ENCODE measurements around the gene NEDD9.
A peak's percentile ranks its signal among the peaks of the same experiment; 100 is the strongest.

The NEDD9 gene

DNA sequence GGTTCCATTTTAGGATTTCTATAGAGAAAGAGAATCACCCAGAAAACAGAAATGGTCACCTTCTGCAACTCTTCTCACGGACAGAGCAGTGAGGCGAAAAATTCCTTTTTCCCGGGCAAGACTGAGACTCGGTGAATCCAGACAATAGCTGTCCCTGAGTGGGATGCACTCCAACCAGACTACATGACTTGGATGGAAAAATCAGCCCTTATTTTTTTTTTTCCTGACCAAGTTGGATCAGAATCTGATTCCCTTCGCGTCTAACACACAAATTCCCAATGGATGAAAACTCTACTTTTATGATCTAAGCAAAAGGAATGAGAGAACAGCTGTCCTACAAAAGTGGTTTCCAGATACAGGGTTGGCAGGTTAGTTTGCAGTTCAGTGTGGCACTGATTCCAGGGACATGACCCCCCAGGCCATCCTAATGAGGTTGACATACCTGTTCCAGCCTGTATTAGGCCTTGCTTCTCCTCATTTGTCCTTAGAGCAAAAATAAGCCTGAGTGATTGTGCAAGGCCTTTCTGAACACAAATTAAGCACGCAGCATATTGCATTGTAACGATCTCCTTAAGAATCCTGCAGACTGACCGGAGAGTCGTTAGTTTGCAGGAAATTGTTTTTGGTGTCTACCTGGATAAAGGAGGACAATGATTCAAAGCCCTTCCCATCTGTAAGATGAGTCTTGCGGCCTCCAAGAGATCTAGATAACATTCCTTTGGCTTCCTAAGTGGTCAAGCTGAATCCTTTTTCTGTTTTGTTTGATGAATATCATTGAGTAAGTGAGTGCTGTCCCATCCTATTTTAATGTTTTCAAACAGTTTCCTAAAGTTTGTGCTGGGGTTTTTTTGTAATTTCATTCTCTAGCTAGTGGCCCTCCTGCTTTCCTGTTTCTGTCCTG lies 1.5 kb upstream of the NEDD9 start:
- no peak for DNase-seq

DNA sequence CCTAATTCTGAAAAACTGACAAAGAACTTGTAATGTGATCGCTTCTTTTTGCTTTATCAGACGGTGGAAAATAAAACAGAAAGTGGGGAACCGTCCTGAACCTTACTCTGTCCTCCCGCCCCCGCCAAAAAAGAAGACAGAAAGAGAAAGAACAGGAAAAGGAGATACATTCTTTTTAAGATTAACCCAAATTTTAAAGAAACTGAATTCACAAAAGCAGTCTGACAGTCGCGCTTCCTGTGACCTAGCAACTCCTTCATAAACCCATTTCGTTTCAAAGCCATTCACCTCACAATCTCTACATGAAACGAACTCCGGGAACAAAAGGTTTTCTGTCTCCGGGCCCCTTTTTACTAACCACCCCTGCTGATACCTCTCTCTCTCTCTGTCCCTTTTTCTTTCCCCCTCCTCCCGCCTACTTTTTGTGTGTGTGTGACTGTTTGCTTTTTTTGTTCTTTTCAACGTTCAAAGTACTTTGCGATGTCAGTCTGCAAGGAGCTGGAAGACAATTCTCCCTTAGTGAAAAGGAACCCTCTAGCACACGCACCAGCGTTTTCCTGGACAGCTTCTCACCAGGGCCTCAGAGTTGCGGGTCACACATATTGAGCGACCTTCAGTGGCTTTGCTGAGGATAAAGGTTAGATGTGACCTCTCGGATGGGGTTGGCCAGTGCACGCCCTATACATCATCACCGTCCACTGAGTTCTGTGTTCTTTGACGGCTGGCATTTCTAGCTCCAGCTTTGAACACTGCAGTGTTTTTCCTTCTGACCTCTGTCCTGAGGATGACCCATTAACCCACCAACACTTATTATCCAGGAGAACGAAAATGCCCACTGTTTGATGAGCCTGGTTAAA lies 530 bp upstream of the NEDD9 start:
- no peak for DNase-seq

DNA sequence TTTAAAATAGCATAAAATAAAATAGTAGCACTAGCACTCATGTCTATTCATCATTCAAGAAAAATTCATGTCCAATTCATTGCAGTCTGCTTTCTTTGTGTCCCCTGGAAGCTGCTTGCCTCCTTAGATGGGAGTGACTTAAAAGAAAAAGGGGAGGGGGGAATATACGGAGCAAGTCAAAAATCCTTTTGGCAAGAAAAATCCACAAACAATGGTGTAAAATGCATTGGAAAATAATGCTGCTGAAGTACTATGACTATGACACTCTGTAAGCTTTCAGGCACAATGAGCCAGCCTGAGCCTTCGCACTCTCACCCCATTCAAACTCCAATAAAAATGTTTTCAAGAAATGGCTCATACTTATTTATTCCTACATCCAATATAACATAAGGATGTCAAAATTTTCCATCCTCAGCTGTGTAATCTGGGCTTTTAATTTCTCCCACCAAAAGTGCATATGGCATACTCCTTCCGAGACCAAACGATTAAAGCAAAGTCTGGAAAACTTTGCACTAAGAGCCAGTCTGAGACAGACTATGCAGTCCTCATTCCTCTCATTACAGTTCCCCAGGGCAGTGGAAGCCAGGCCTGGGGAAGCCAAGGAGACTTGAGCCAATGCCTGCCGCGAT lies 790 bp downstream of the NEDD9 start:
- no peak for DNase-seq

- DNase-seq: no peak
Observed at GRCh38 chr6:11231108-11231463, 1.4 kb downstream of the NEDD9 start.

- peak; percentile 25 for DNase-seq
Observed at GRCh38 chr6:11230158-11231107, 2.0 kb downstream of the NEDD9 start.

DNA sequence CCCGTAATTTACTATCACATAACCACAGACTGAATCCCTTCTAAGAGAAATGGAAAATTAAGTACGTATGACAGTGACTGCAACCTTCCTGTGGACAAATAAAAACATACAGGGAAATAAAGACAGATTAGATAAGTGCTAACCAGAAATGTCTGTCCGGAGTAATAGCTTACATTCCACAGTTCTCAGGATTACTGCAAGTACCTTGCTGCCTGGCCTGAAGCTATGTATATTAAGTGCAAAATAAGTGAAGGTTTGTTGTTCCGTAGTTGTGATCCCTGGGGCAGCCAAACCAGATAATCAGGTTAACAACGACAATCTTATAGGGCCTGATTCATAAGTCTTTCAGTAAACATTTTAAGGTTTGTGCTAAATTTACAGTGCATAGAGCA lies 2.8 kb downstream of the NEDD9 start:
- DNase-seq: no peak

GRCh38 chr6:11228935-11229654 lies 3.4 kb downstream of the NEDD9 start:
- DNase-seq: no peak

GRCh38 chr6:11227698-11228097 lies 4.8 kb downstream of the NEDD9 start:
- DNase-seq: no peak

DNA sequence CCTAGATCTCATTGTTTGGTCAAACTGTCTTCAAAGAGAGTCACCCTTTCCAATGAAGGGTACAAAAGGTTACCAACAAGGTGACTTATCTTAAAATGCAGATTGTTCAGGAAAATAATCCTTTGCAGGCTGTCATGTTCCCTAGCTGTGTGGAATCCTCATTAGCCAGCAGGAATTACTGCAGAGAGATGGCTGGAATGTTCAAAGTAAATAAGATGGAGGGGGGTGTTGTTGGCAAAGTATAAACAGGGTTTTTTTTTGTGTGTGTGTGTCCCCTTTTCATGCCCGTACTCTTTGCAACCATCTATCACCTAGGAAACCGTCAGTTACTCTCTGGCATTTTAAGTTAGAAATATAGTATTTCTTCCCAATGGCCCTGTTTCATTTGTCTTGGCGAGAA lies 6.5 kb downstream of the NEDD9 start:
- no peak for DNase-seq

GRCh38 chr6:11224966-11225463 lies 7.5 kb downstream of the NEDD9 start:
- peak; percentile 43 for DNase-seq

DNA sequence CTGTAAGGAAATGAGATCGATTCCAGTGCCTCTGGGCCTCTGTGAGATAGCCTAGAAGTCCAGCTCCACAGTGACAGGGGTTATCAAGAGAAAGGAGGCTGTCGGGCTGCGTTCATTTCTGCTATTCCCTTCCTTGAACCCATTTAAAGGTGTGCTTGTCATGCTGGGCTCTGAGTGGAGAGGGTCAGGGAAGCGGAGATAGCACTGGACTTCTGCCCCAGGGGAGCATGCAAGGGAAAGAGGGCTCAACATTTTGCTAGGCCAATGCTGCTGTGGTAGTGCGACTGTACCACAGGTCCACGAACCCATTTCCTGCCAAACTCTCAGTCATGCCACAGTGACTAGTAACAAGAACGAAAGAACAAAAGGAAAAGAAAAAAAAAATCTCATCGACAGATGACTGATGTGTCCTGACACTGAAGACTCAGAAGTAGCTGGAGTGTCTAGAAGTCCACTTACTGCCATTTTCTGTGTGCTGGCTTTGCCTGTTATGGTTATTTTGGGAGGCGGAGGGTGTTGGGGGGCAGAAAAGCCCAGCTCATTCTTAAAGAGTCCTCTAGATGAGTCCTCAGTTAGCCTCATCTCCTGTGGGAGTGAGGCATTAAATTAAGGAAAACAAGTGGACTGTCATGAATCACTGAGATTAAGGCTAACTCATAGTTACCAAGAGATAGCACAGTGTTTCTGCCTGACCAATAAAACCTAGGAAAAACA lies 8.1 kb downstream of the NEDD9 start:
- peak; percentile 81 for DNase-seq

DNA sequence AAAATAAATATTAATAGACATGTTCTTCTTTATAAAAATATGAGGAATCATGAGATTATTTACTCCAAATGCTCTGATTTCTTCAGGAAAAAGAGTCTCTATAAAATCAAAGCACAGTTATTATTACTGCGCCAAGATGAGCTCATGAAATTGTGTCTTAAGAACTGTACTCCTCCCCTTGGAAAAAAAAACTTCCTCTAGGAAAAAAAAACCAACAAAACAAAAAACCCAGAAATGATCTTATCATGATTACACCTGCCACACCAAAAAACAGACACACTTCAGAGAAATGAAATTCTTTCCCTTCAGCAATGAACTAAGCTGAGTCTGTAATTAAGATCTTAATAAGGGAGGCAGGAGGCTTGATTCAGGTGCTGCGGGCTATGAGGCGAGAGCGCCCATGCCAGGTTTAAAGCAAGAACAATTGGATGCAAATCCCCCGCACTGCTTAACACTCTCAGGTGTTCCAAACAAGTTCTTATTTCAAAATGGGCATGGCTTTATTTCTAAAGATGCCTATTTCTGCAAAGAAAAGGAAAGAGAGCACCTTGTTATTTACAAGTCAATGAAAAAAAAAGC lies 9.1 kb downstream of the NEDD9 start:
- DNase-seq: no peak

DNA sequence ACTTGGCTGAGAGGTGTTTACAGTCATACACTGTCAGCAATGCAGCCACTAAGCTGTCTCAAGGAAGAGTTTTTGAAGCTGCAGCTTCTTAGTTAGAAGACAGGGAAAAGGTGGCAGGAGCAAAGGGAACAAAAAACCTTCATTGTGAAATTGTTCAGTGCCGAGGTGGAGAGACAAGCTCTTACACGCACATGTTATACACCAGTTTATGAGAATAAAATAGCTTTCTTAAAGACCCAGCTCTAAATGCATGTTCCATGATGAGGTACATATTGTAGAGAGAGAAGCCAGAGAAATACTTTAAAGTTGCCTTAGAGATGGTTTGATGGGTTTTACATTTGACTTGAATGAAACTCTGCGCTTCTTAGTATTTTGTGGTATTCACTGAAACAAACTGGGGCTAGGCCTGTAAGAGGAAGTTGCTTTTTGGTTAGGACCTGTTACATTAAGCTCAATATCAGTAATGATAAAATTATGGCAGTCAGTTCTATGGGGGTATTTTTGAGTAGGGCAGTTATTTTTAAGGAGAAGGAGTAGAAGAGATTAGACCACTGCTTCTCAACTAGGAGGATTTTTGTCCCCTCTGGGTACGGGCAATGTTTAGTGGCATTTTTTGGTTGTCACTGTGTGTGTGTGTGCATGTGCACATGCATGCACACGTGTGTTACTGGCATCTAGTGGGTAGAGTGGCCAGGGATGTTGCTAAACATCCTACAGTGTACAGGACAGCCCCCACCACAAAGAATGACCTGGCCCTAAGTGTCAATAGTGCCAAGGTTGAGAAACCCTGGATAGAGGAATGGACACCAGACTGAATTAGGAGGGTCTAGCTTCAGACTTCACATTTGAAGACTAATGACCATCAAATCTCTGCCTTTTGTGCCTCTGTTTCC lies 9.8 kb downstream of the NEDD9 start:
- peak; percentile 49 for DNase-seq

DNA sequence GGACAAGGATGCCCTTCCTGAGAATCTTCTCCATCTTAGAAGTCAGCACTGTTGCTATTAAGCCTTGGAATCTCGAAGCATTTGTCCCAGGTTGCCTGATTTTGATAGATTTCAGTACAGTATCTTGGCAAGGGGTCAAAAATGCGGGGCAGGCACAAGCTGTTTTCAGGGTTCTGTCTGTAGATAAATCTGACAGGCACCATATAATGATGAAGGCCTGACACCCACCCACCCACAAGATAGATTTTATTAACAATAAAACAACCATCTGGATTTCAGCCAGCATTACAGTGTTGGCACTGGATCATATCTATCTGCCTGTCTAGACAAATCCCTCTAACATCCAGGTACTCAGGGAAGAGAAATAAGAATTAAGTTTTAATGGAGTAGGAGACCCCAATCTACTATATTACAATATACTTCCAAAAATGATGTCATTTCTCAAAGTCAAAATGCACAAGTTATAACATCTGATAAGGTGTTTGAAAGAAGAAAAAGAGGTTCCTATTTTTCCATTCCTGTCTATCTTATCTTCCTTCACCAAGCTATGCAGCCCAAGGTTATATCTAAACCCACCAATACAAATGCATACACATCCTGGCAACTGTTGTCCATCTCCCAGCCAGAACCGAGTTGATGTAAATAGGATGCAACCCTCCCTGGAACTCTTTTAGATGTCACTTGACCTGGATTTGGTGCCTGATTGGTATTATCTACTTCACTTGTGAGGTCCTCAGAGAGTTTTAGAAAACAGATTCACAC lies 10.7 kb downstream of the NEDD9 start:
- no peak for DNase-seq

GRCh38 chr6:11219400-11219834 lies 13.1 kb downstream of the NEDD9 start:
- DNase-seq: no peak

DNA sequence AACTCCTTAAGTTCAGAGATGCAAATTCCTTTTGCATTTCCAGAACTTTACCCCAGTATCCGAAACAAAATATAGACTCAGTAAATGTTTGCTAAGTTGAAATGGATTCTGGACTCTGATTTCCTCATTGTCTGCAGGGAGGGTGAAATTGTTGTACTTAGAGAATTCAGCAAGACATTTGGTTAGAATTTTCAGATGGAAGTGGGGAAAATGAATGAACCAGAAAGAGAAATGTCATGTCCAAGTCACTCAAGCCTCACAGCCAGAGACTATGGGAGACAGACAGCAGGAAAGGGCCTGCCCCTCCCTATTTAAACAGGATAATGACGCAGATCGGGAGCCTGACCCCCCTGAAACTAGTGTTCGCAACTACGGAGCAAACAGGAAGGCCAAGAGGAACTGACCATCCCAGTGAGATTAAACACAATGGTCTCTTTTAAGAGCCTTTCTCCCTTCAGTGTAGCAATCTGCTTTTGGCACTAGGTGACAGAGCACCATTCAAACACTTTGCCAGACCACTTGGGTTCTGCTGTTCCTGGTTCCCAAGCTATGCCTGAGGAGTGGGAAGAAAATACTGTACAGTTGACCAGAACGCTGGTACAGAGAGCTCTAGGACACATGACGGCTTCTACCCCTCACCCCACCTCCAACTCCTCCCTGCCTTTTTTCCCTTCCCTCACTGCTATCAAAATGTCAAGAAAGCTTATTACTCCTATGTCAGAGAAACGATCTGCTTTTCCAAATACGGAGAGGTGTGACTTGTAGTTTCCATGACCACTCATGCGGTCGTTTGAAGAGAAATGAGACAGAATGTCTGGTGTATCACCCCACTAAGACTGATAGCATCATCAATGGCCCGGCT lies 13.7 kb downstream of the NEDD9 start:
- peak; percentile 42 for DNase-seq

DNA sequence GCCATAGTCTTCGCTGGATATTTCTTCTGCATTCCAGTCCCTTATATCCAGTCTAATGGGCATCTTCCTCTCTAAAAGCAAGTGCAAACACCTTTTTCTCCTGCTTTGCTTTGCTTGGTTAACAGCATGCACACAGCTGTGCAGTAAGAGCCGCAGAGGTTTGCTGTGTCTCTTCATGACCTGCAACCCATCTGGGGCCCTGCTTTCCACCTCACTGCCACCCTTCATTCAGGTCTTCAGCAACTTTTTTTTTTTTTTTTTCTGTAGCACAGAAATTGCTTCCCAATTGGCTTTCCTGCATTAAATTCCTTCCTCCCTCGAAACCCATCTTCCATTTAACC lies 14.4 kb downstream of the NEDD9 start:
- no peak for DNase-seq

Measured in activated CD4-positive, alpha-beta T cell treated with anti-CD3 and anti-CD28 coated beads, Interleukin-2, Interleukin-6, amounts not matched to agents 100 ng/mL and 50 ng/mL, durations not matched to agents 16 hours and 8 hours (primary cell).